ENCODE data around the gene ZFP69B. TPM values are rescaled to one million over a fixed set of nuclear protein-coding genes. Genes with fewer than 3 reads are reported as not detected.

The ZFP69B gene
- total and polyA plus RNA-seq, 10 donors = 0.80 to 5.0 (median 2.3) TPM

GRCh38 chr1:40435876-40436275 lies 14.4 kb upstream of the ZFP69B start:
- DNase-seq = no peak
- peaks cover 0 to 7% (median 3%) of the 10 kb centered on the region in 6 donors for H3K4me1 ChIP-seq
- H3K27me3 ChIP-seq (replicated peaks in 1 of 7) = no peaks in the 10 kb centered on the region
- H3K4me3 ChIP-seq = no peak overlapping the region
- no peaks in the 10 kb centered on the region for H3K9me3 ChIP-seq
- H3K27ac ChIP-seq = no peak overlapping the region
- intact Hi-C loops (cut with DNase I; ENCODE audit: low total_unique reads) = no loop called here
- TF ChIP-seq POLR2AphosphoS5 (IDR thresholded peaks at IDR 0.05) (no peak), CTCF (IDR thresholded peaks at IDR 0.05 in 8 of 11, conservative IDR thresholded peaks at IDR 0.05 in 3 of 11) (no peak), POLR2A (IDR thresholded peaks at IDR 0.05) (no peak)
- H3K36me3 ChIP-seq = no peaks in the 10 kb centered on the region
- 76 to 95% (median 91%) methylated on average over 4 of the region's 4 CpGs for WGBS, 5 donors

GRCh38 chr1:40438391-40439015 lies 11.8 kb upstream of the ZFP69B start:
- intact Hi-C loops (cut with DNase I; ENCODE audit: low total_unique reads) = no loop called here
- no peak for DNase-seq
- WGBS, 5 donors = 56 to 63% (median 61%) methylated on average over 3 of the region's 3 CpGs

GRCh38 chr1:40439247-40439646 lies 11.0 kb upstream of the ZFP69B start:
- Histone ChIP-seq H3K4me3 (no peak overlapping the region), H3K4me1 (peaks cover 0 to 7% (median 3%) of the 10 kb centered on the region in 6 donors), H3K36me3 (no peaks in the 10 kb centered on the region), H3K9me3 (no peaks in the 10 kb centered on the region), H3K27ac (no peak overlapping the region), H3K27me3 (replicated peaks in 1 of 7) (no peaks in the 10 kb centered on the region)
- TF ChIP-seq CTCF (IDR thresholded peaks at IDR 0.05 in 8 of 11, conservative IDR thresholded peaks at IDR 0.05 in 3 of 11) (no peak), POLR2AphosphoS5 (IDR thresholded peaks at IDR 0.05) (no peak), POLR2A (IDR thresholded peaks at IDR 0.05) (no peak)
- DNase-seq = no peak
- 86 to 93% (median 90%) methylated on average over 5 of the region's 5 CpGs for WGBS, 5 donors
- intact Hi-C loops (cut with DNase I; ENCODE audit: low total_unique reads) = no loop called here

More at GRCh38 chr1:40438391-40439015, 11.8 kb upstream of the ZFP69B start:
- Histone ChIP-seq H3K4me3 (no peak overlapping the region), H3K9me3 (no peaks in the 10 kb centered on the region), H3K36me3 (no peaks in the 10 kb centered on the region), H3K4me1 (peaks cover 0 to 7% (median 3%) of the 10 kb centered on the region in 6 donors), H3K27ac (no peak overlapping the region), H3K27me3 (replicated peaks in 1 of 7) (no peaks in the 10 kb centered on the region)
- TF ChIP-seq CTCF (IDR thresholded peaks at IDR 0.05 in 8 of 11, conservative IDR thresholded peaks at IDR 0.05 in 3 of 11) = peak; percentile 41 to 79 (median 73)
- no peak for TF ChIP-seq POLR2AphosphoS5 (IDR thresholded peaks at IDR 0.05)

GRCh38 chr1:40450495-40451237 lies 390 bp downstream of the ZFP69B start:
- intact Hi-C loops (cut with DNase I; ENCODE audit: low total_unique reads) = no loop called here
- H3K4me1 ChIP-seq = peaks cover 6 to 25% (median 17%) of the 10 kb centered on the region in 6 donors
- peaks cover 4 to 65% (median 51%) of the 10 kb centered on the region in 8 donors for H3K9me3 ChIP-seq
- peak overlapping the region; percentile 61 to 88 (median 82) for H3K27ac ChIP-seq
- peak overlapping the region; percentile 63 to 83 (median 72) for H3K4me3 ChIP-seq
- TF ChIP-seq POLR2A (IDR thresholded peaks at IDR 0.05) = no peak
- peak; percentile 13 to 41 (median 36) for TF ChIP-seq POLR2AphosphoS5 (IDR thresholded peaks at IDR 0.05)
- WGBS, 5 donors = 16 to 25% (median 25%) methylated on average over 22 of the region's 22 CpGs
- peak; percentile 75 for DNase-seq
- H3K36me3 ChIP-seq = peaks cover 0 to 25% (median 0%) of the 10 kb centered on the region in 6 donors
- H3K27me3 ChIP-seq (replicated peaks in 1 of 7) = no peaks in the 10 kb centered on the region
